Left forelimb (tissue), 1 donor: Measurements from ENCODE around the gene IGFL1.
"Not testable (repeated sequence)": the region's sequence is repeated elsewhere in the genome, so short reads cannot be mapped to it uniquely, and the experiment has no call there.

ENCODE experiments used
- DNase-seq: peaks from one replicate; pipeline ENCODE4 v3.0.0-alpha.2; 2018; ENCODE audit warnings: low spot score

The IGFL1 gene

GRCh38 chr19:46202426-46202825 lies 27.1 kb upstream of the IGFL1 start:
- DNase-seq, result no peak

- DNase-seq, result no peak
Observed at GRCh38 chr19:46202872-46203860, 26.4 kb upstream of the IGFL1 start.

GRCh38 chr19:46204008-46204407 lies 25.5 kb upstream of the IGFL1 start:
- DNase-seq, result no peak

GRCh38 chr19:46205183-46205984 lies 24.2 kb upstream of the IGFL1 start:
- no peak for DNase-seq

GRCh38 chr19:46206176-46206575 lies 23.4 kb upstream of the IGFL1 start:
- no peak for DNase-seq

- DNase-seq, result no peak
Observed at GRCh38 chr19:46206682-46207081, 22.9 kb upstream of the IGFL1 start.

- DNase-seq, result not testable (repeated sequence)
Observed at GRCh38 chr19:46207858-46208257, 21.7 kb upstream of the IGFL1 start.

GRCh38 chr19:46209051-46209450 lies 20.5 kb upstream of the IGFL1 start:
- DNase-seq, result no peak

- no peak for DNase-seq
Observed at GRCh38 chr19:46209472-46209871, 20.1 kb upstream of the IGFL1 start.

GRCh38 chr19:46210669-46211068 lies 18.9 kb upstream of the IGFL1 start:
- DNase-seq, result no peak

- DNase-seq, result no peak
Observed at GRCh38 chr19:46211201-46211881, 18.2 kb upstream of the IGFL1 start.

GRCh38 chr19:46212592-46212991 lies 16.9 kb upstream of the IGFL1 start:
- DNase-seq, result not testable (repeated sequence)

GRCh38 chr19:46213156-46213555 lies 16.4 kb upstream of the IGFL1 start:
- DNase-seq, result no peak

- no peak for DNase-seq
Observed at GRCh38 chr19:46213806-46214205, 15.7 kb upstream of the IGFL1 start.

- DNase-seq, result no peak
Observed at GRCh38 chr19:46216612-46217011, 12.9 kb upstream of the IGFL1 start.

GRCh38 chr19:46217476-46217875 lies 12.1 kb upstream of the IGFL1 start:
- no peak for DNase-seq

GRCh38 chr19:46218160-46218559 lies 11.4 kb upstream of the IGFL1 start:
- DNase-seq, result no peak

GRCh38 chr19:46220038-46220615 lies 9.4 kb upstream of the IGFL1 start:
- no peak for DNase-seq

GRCh38 chr19:46221152-46221551 lies 8.4 kb upstream of the IGFL1 start:
- no peak for DNase-seq

- DNase-seq, result no peak
Observed at GRCh38 chr19:46221981-46222610, 7.4 kb upstream of the IGFL1 start.

GRCh38 chr19:46223787-46224186 lies 5.8 kb upstream of the IGFL1 start:
- not testable (repeated sequence) for DNase-seq
